Endothelial cell (in vitro differentiated cells): ENCODE data around the gene MAML3. TPM values are rescaled to one million over a fixed set of nuclear protein-coding genes. Genes with fewer than 3 reads are reported as not detected.

Source experiments
- DNase-seq: peaks from one replicate; pipeline ENCODE4 v3.0.0; 2021; ENCODE audit warnings: low spot score
- H3K27ac Mint-ChIP-seq: one replicate; pipeline ENCODE4 v1.8.0; 2021; ENCODE audit warnings: mixed read lengths, inconsistent platforms; ENCODE audit not compliant: unreplicated experiment
- H3K27me3 Mint-ChIP-seq: one replicate; pipeline ENCODE4 v1.8.0; 2021; ENCODE audit warnings: mild to moderate bottlenecking, moderate library complexity, mixed read lengths, inconsistent platforms; ENCODE audit not compliant: unreplicated experiment
- H3K36me3 Mint-ChIP-seq: one replicate; pipeline ENCODE4 v1.8.0; 2021; ENCODE audit warnings: mild to moderate bottlenecking, low read depth, mixed read lengths, inconsistent platforms; ENCODE audit not compliant: unreplicated experiment
- H3K4me1 Mint-ChIP-seq: one replicate; pipeline ENCODE4 v1.8.0; 2021; ENCODE audit warnings: mild to moderate bottlenecking, mixed read lengths, inconsistent platforms; ENCODE audit not compliant: unreplicated experiment
- H3K4me3 Mint-ChIP-seq: one replicate; pipeline ENCODE4 v1.8.0; 2021; ENCODE audit warnings: mild to moderate bottlenecking, mixed read lengths, inconsistent platforms; ENCODE audit not compliant: unreplicated experiment
- H3K9me3 Mint-ChIP-seq: one replicate; pipeline ENCODE4 v1.8.0; 2021; ENCODE audit warnings: mixed read lengths, inconsistent platforms; ENCODE audit not compliant: unreplicated experiment
- CTCF ChIP-seq: fragments of 200-600 bp; sonication (generic); IDR thresholded peaks from one replicate; pipeline ENCODE4 v1.5.0; 2021; ENCODE audit warnings: antibody characterized with exemption; ENCODE audit not compliant: unreplicated experiment
- total RNA-seq: library from RNA; stranded (reverse); fragmentation: NEBNext Ultra II Directional; extraction: Animal tissue kit (Norgen Biotek cat#: 25700); gene quantifications from one replicate; pipeline ENCODE4 v1.2.1, GENCODE V29; 2021; ENCODE audit not compliant: unreplicated experiment

The MAML3 gene
- total RNA-seq, 1 donor from 2014 or later: 31.0 TPM

DNA sequence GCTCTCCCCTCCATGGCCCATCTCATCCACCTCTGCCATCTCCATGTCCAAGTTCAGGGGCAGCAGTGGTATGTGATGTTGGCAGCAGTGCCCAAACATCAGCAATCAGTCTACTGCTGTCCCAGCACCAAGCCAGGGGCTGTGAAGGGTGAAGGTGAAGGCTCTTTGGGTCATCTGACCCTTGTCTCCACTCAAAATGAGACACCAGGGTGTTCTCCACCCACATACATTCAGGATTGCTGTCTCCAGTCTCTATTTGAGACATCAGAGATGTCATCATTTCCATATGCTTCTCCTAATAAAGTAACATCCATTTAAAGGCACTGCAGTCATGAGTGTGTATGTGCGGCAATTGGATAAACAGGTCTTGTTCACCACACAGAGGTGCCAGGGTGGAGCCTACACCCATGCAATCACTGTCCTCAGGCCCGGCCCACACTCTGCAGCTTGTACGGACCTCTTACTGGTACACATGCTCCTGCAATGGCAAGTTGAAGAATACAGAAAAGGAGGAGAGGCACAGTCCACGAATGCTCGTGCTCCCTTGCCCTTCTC, 22.2 kb downstream of the MAML3 start:
- Mint-ChIP-seq H3K36me3 (peaks cover 7% of the 10 kb centered on the region), H3K27me3 (no peaks in the 10 kb centered on the region), H3K4me1 (peaks cover 56% of the 10 kb centered on the region), H3K27ac (peak overlapping the region; percentile 10), H3K4me3 (peak overlapping the region; percentile 47), H3K9me3 (no peaks in the 10 kb centered on the region)
- DNase-seq: no peak
- TF ChIP-seq CTCF: no peak

- no peak for DNase-seq
- Mint-ChIP-seq H3K36me3 (peaks cover 7% of the 10 kb centered on the region), H3K9me3 (no peaks in the 10 kb centered on the region), H3K4me3 (no peak overlapping the region), H3K4me1 (peaks cover 55% of the 10 kb centered on the region), H3K27ac (no peak overlapping the region), H3K27me3 (no peaks in the 10 kb centered on the region)
- TF ChIP-seq CTCF: no peak
Observed at GRCh38 chr4:140130677-140131076, 23.3 kb downstream of the MAML3 start.

GRCh38 chr4:140127422-140127821, 26.6 kb downstream of the MAML3 start:
- no peak overlapping the region for H3K4me3 Mint-ChIP-seq

DNA sequence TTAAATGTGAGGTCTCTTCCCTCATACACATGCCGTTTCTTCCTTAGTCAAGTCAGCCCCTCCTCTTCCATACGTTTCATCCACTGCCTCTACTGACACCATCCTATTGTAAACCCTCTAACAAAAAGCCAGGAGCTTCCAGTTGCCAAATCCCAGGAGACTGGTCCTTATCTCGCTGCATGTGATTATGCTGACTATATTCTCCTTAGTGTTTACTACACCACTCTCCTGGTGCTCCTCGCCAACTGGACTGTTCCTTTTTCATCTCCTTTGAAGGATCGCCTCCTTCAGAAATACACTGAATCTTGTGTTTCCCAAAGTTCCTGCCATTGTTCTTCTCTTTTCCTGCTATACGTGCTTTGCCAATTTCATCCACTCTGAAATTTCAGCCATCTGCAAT, 27.7 kb downstream of the MAML3 start:
- Mint-ChIP-seq H3K27me3 (no peaks in the 10 kb centered on the region), H3K36me3 (peaks cover 7% of the 10 kb centered on the region), H3K9me3 (no peaks in the 10 kb centered on the region), H3K4me1 (peaks cover 38% of the 10 kb centered on the region), H3K4me3 (no peak overlapping the region), H3K27ac (peak overlapping the region; percentile 90)
- TF ChIP-seq CTCF: no peak
- DNase-seq: peak; percentile 25

More at GRCh38 chr4:140127422-140127821, 26.6 kb downstream of the MAML3 start:
- TF ChIP-seq CTCF: no peak
- Mint-ChIP-seq H3K27me3 (no peaks in the 10 kb centered on the region), H3K27ac (no peak overlapping the region), H3K36me3 (peaks cover 7% of the 10 kb centered on the region), H3K9me3 (no peaks in the 10 kb centered on the region), H3K4me1 (peaks cover 50% of the 10 kb centered on the region)
- DNase-seq: no peak

- H3K4me1 Mint-ChIP-seq: peaks cover 35% of the 10 kb centered on the region
- H3K27ac Mint-ChIP-seq: no peak overlapping the region
- no peak for DNase-seq
- no peak overlapping the region for H3K4me3 Mint-ChIP-seq
- peaks cover 1% of the 10 kb centered on the region for H3K27me3 Mint-ChIP-seq
- no peak for TF ChIP-seq CTCF
- no peaks in the 10 kb centered on the region for H3K9me3 Mint-ChIP-seq
- peaks cover 7% of the 10 kb centered on the region for H3K36me3 Mint-ChIP-seq
Observed at GRCh38 chr4:140125374-140125773, 28.6 kb downstream of the MAML3 start.
